Sigmoid colon (tissue), 7 donors: ENCODE results near the gene SSTR1. TPM values are rescaled to one million over a fixed set of nuclear protein-coding genes. Genes with fewer than 3 reads are reported as not detected.

Experiments used
- DNase-seq: peaks from one replicate; pipeline ENCODE4 v3.0.0-alpha.2; 2019
- H3K27ac ChIP-seq, 4 donors: fragments of 200-600 bp; sonication (generic); one replicate each; pipeline ENCODE4 v1.5.1; 2016 to 2019; ENCODE audit warnings: mild to moderate bottlenecking in 1 of 4
- H3K27me3 ChIP-seq, 3 donors: fragments of 200-600 bp; sonication (generic); one replicate each; pipeline ENCODE4 v1.5.1; 2019; ENCODE audit warnings: mild to moderate bottlenecking in 1 of 3
- H3K36me3 ChIP-seq, 4 donors: fragments of 200-600 bp; sonication (generic); one replicate each; pipeline ENCODE4 v1.5.1; 2016 to 2019
- H3K4me1 ChIP-seq, 4 donors: fragments of 200-600 bp; sonication (generic); one replicate each; pipeline ENCODE4 v1.5.1; 2017 to 2019
- H3K4me3 ChIP-seq, 4 donors: fragments of 200-600 bp; sonication (generic); one replicate each; pipeline ENCODE4 v1.5.1; 2017 to 2019; ENCODE audit warnings: mild to moderate bottlenecking in 2 of 4, moderate library complexity in 1 of 4
- H3K9me3 ChIP-seq, 4 donors: fragments of 200-600 bp in 3 of 4; sonication (generic) in 3 of 4; one replicate each; pipeline versions ENCODE4 v1.5.1 to v1.6.1; 2013 to 2019
- CTCF ChIP-seq, 4 experiments: fragments of 450-650 bp in 3 of 4; fragments of 200-600 bp in 1 of 4; IDR thresholded peaks; one replicate each; pipeline ENCODE4 v1.5.1; 2016 to 2019; ENCODE audit warnings: antibody characterized with exemption in 4 of 4, mild to moderate bottlenecking in 3 of 4, moderate library complexity in 2 of 4
- EP300 ChIP-seq, 4 donors: sonication (generic); formaldehyde crosslinking; IDR thresholded peaks; one replicate each; pipeline ENCODE4 v1.6.1; 2017; ENCODE audit warnings: antibody characterized with exemption in 4 of 4
- POLR2A ChIP-seq, 2 donors: fragments of 450-650 bp; IDR thresholded peaks; one replicate each; pipeline ENCODE4 v1.6.1; 2016; ENCODE audit warnings: antibody characterized with exemption in 2 of 2, mild to moderate bottlenecking in 2 of 2, moderate library complexity in 2 of 2
- POLR2AphosphoS5 ChIP-seq, 4 donors: sonication (generic); formaldehyde crosslinking; IDR thresholded peaks; one replicate each; pipeline ENCODE4 v1.6.1; 2017; ENCODE audit warnings: antibody characterized with exemption in 4 of 4
- whole genome bisulfite sequencing, 2 donors: extraction: QIAGEN DNeasy Blood & Tissue Kit; methylation state at CpG; one replicate each; pipeline ENCODE4 v1.1.7; 2013; 5-methylcytosine and 5-hydroxymethylcytosine counted together
- intact Hi-C: fragments of 100-400 bp; cut with DNase I; formaldehyde crosslinking; loops from one replicate; pipeline ENCODE4 v1.15.1; 2023
- polyA plus RNA-seq, 3 donors: library from polyadenylated mRNA; stranded (reverse); fragments of 200-250 nt; gene quantifications; one replicate each; pipeline ENCODE4 v1.2.3, GENCODE V29; 2013
- total RNA-seq, 4 donors: library from RNA; depleted of rRNA; stranded (reverse); fragments of >200 nt; gene quantifications; one replicate each; pipeline ENCODE4 v1.1.0, GENCODE V29; 2016
- donor health status: healthy with polysubstance abuse.
- donor health status: Bipolar disorder and iron deficiency.
- donor health status: healthy.

SSTR1 gene
- total and polyA plus RNA-seq, 7 donors, result under 0.01 to 3.0 (median 1.7) TPM

GRCh38 chr14:38197001-38197783 is 10.5 kb upstream of the SSTR1 start:
- TF ChIP-seq CTCF (IDR thresholded peaks at IDR 0.05), result peak in 1 of 4 experiments; percentile 38
- no peak for TF ChIP-seq POLR2AphosphoS5 (IDR thresholded peaks at IDR 0.05)
- Histone ChIP-seq H3K4me1 (no peaks in the 10 kb centered on the region), H3K27me3 (no peaks in the 10 kb centered on the region), H3K27ac (no peak overlapping the region), H3K9me3 (no peaks in the 10 kb centered on the region), H3K4me3 (no peak overlapping the region), H3K36me3 (no peaks in the 10 kb centered on the region)
- intact Hi-C loops, result no loop called here
- no peak for DNase-seq

GRCh38 chr14:38197784-38198335 is 9.8 kb upstream of the SSTR1 start:
- WGBS, 2 donors, result 94 to 97% methylated on average over 2 of the region's 2 CpGs

GRCh38 chr14:38198425-38198824 is 9.3 kb upstream of the SSTR1 start:
- intact Hi-C loops, result no loop called here
- 66 to 84% methylated on average over 4 of the region's 4 CpGs for WGBS, 2 donors

More at GRCh38 chr14:38197784-38198335, 9.8 kb upstream of the SSTR1 start:
- intact Hi-C loops, result no loop called here
- Histone ChIP-seq H3K27me3 (no peaks in the 10 kb centered on the region), H3K27ac (no peak overlapping the region), H3K4me1 (no peaks in the 10 kb centered on the region), H3K4me3 (no peak overlapping the region), H3K9me3 (no peaks in the 10 kb centered on the region), H3K36me3 (no peaks in the 10 kb centered on the region)
- TF ChIP-seq POLR2AphosphoS5 (IDR thresholded peaks at IDR 0.05), result no peak
- no peak for TF ChIP-seq EP300 (IDR thresholded peaks at IDR 0.05)
- TF ChIP-seq POLR2A (IDR thresholded peaks at IDR 0.05), result no peak
- no peak for TF ChIP-seq CTCF (IDR thresholded peaks at IDR 0.05)
- no peak for DNase-seq

GRCh38 chr14:38199076-38199475 is 8.6 kb upstream of the SSTR1 start:
- no peaks in the 10 kb centered on the region for H3K4me1 ChIP-seq
- WGBS, 2 donors, result 83 to 90% methylated on average over 9 of the region's 9 CpGs
- DNase-seq, result no peak
- TF ChIP-seq CTCF (IDR thresholded peaks at IDR 0.05) (no peak), POLR2AphosphoS5 (IDR thresholded peaks at IDR 0.05) (no peak), EP300 (IDR thresholded peaks at IDR 0.05) (no peak), POLR2A (IDR thresholded peaks at IDR 0.05) (no peak)
- no peaks in the 10 kb centered on the region for H3K27me3 ChIP-seq
- intact Hi-C loops, result no loop called here
- H3K4me3 ChIP-seq, result no peak overlapping the region
- H3K27ac ChIP-seq, result no peak overlapping the region
- H3K36me3 ChIP-seq, result no peaks in the 10 kb centered on the region
- no peaks in the 10 kb centered on the region for H3K9me3 ChIP-seq

More at GRCh38 chr14:38198425-38198824, 9.3 kb upstream of the SSTR1 start:
- H3K27me3 ChIP-seq, result no peaks in the 10 kb centered on the region
- H3K9me3 ChIP-seq, result no peaks in the 10 kb centered on the region
- no peak overlapping the region for H3K4me3 ChIP-seq
- TF ChIP-seq EP300 (IDR thresholded peaks at IDR 0.05), result no peak
- no peak for TF ChIP-seq POLR2AphosphoS5 (IDR thresholded peaks at IDR 0.05)
- no peak for TF ChIP-seq POLR2A (IDR thresholded peaks at IDR 0.05)
- no peak for TF ChIP-seq CTCF (IDR thresholded peaks at IDR 0.05)
- no peaks in the 10 kb centered on the region for H3K36me3 ChIP-seq
- no peak for DNase-seq
- no peak overlapping the region for H3K27ac ChIP-seq
- H3K4me1 ChIP-seq, result no peaks in the 10 kb centered on the region
